ENCODE measurements around the gene COL4A6. TPM values are rescaled to one million over a fixed set of nuclear protein-coding genes. Genes with fewer than 3 reads are reported as not detected.

The COL4A6 gene
- total and polyA plus RNA-seq, 2 experiments from 2014 or later: 4.0 to 12.9 TPM

GRCh38 chrX:108439961-108440696 is 1.9 kb upstream of the COL4A6 start:
- Histone ChIP-seq H3K27ac (peak overlapping the region; percentile 91), H2AFZ (peak overlapping the region; percentile 84), H3K79me2 (peaks cover 48% of the 10 kb centered on the region), H3K9me3 (ENCODE audit: low read depth) (peaks cover 7% of the 10 kb centered on the region), H3K4me2 (peak overlapping the region; percentile 78), H3K36me3 (replicated peaks; ENCODE audit: insufficient read depth, low read depth) (no peaks in the 10 kb centered on the region), H3K4me3 (peak overlapping the region; percentile 48), H4K20me1 (ENCODE audit: insufficient read depth, poor library complexity, severe bottlenecking) (no peaks in the 10 kb centered on the region), H3K9me2 (replicated peaks; ENCODE audit: insufficient read depth) (no peaks in the 10 kb centered on the region), H3K4me1 (ENCODE audit: insufficient read depth) (no peaks in the 10 kb centered on the region), H3K27me3 (no peaks in the 10 kb centered on the region)
- WGBS (ENCODE audit: low lambda C conversion rate, missing lambda C conversion rate): 40% methylated on average over 24 of the region's 25 CpGs
- DNase-seq (ENCODE audit: low spot score): peak; percentile 24
- TF ChIP-seq EZH2phosphoT487 (IDR thresholded peaks at IDR 0.05; ENCODE audit: low read depth, severe bottlenecking, unreplicated experiment) (no peak), CTCF (IDR thresholded peaks at IDR 0.05; ENCODE audit: poor library complexity) (no peak), EZH2 (IDR thresholded peaks at IDR 0.05; ENCODE audit: borderline replicate concordance) (no peak)

GRCh38 chrX:108439426-108439942 is 1.3 kb upstream of the COL4A6 start, which contains the start of gene COL4A5:
COL4A5 (plus strand) TSS chrX:108439838; CDS start chrX:108440126, 288 bp downstream.
- H3K4me1 ChIP-seq (ENCODE audit: insufficient read depth): no peaks in the 10 kb centered on the region
- TF ChIP-seq CTCF (IDR thresholded peaks at IDR 0.05; ENCODE audit: poor library complexity): no peak
- TF ChIP-seq EZH2 (IDR thresholded peaks at IDR 0.05; ENCODE audit: borderline replicate concordance): no peak
- TF ChIP-seq EZH2phosphoT487 (IDR thresholded peaks at IDR 0.05; ENCODE audit: low read depth, severe bottlenecking, unreplicated experiment): no peak
- H2AFZ ChIP-seq: peak within 1 kb of the TSS; percentile 84
- DNase-seq (ENCODE audit: low spot score): peak; percentile 72
- peak within 1 kb of the TSS; percentile 48 for H3K4me3 ChIP-seq
- H3K27ac ChIP-seq: peak within 1 kb of the TSS; percentile 91
- H3K4me2 ChIP-seq: peak within 1 kb of the TSS; percentile 78
- peaks cover under 1% of the 10 kb centered on the region for H3K9me3 ChIP-seq (ENCODE audit: low read depth)
- no peaks in the 10 kb centered on the region for H4K20me1 ChIP-seq (ENCODE audit: insufficient read depth, poor library complexity, severe bottlenecking)
- H3K36me3 ChIP-seq (replicated peaks; ENCODE audit: insufficient read depth, low read depth): no peaks in the 10 kb centered on the region
- H3K27me3 ChIP-seq: no peaks in the 10 kb centered on the region
- H3K9me2 ChIP-seq (replicated peaks; ENCODE audit: insufficient read depth): no peaks in the 10 kb centered on the region
- H3K79me2 ChIP-seq: peaks cover 42% of the 10 kb centered on the region
- 41% methylated on average over 13 of the region's 13 CpGs for WGBS (ENCODE audit: low lambda C conversion rate, missing lambda C conversion rate)

GRCh38 chrX:108437349-108438109 is 693 bp downstream of the COL4A6 start:
- Histone ChIP-seq H3K4me2 (peak overlapping the region; percentile 78), H3K27me3 (no peaks in the 10 kb centered on the region), H3K36me3 (replicated peaks; ENCODE audit: insufficient read depth, low read depth) (no peaks in the 10 kb centered on the region), H3K27ac (no peak overlapping the region), H3K79me2 (peaks cover 25% of the 10 kb centered on the region), H3K4me3 (peak overlapping the region; percentile 42), H3K4me1 (ENCODE audit: insufficient read depth) (no peaks in the 10 kb centered on the region), H3K9me3 (ENCODE audit: low read depth) (no peaks in the 10 kb centered on the region), H3K9me2 (replicated peaks; ENCODE audit: insufficient read depth) (no peaks in the 10 kb centered on the region), H4K20me1 (ENCODE audit: insufficient read depth, poor library complexity, severe bottlenecking) (no peaks in the 10 kb centered on the region), H2AFZ (peak overlapping the region; percentile 70)
- DNase-seq (ENCODE audit: low spot score): no peak
- TF ChIP-seq CTCF (IDR thresholded peaks at IDR 0.05; ENCODE audit: poor library complexity) (no peak), EZH2 (IDR thresholded peaks at IDR 0.05; ENCODE audit: borderline replicate concordance) (no peak), EZH2phosphoT487 (IDR thresholded peaks at IDR 0.05; ENCODE audit: low read depth, severe bottlenecking, unreplicated experiment) (no peak)
- 34% methylated on average over 20 of the region's 20 CpGs for WGBS (ENCODE audit: low lambda C conversion rate, missing lambda C conversion rate)

Measured in hepatocyte (in vitro differentiated cells).